IPS DF 19.7 (cell line): Measurements from ENCODE around the gene TNS3.
"Not testable (repeated sequence)": the region's sequence is repeated elsewhere in the genome, so short reads cannot be mapped to it uniquely, and the experiment has no call there.

Experiments
- DNase-seq: peaks from one replicate; pipeline ENCODE4 v3.0.0-alpha.2; 2013; ENCODE audit warnings: low read depth, low spot score

TNS3 gene

GRCh38 chr7:47284691-47285635 lies 296.9 kb downstream of the TNS3 start:
- no peak for DNase-seq

GRCh38 chr7:47283497-47284131 lies 298.3 kb downstream of the TNS3 start:
- no peak for DNase-seq

- DNase-seq = no peak
Measured at GRCh38 chr7:47282790-47283496, 299.0 kb downstream of the TNS3 start.

- no peak for DNase-seq
Measured at GRCh38 chr7:47281966-47282643, 299.8 kb downstream of the TNS3 start.

GRCh38 chr7:47281161-47281560 lies 300.8 kb downstream of the TNS3 start:
- DNase-seq = no peak

GRCh38 chr7:47280114-47280513 lies 301.8 kb downstream of the TNS3 start:
- DNase-seq = no peak

GRCh38 chr7:47278043-47278442 lies 303.9 kb downstream of the TNS3 start:
- DNase-seq = no peak

GRCh38 chr7:47277321-47277781 lies 304.6 kb downstream of the TNS3 start:
- no peak for DNase-seq

- DNase-seq = no peak
Measured at GRCh38 chr7:47273974-47274766, 307.7 kb downstream of the TNS3 start.

GRCh38 chr7:47273088-47273487 lies 308.8 kb downstream of the TNS3 start:
- DNase-seq = no peak

- no peak for DNase-seq
Measured at GRCh38 chr7:47271749-47272148, 310.2 kb downstream of the TNS3 start.

GRCh38 chr7:47268851-47269836 lies 312.8 kb downstream of the TNS3 start:
- DNase-seq = no peak

GRCh38 chr7:47267346-47267745 lies 314.6 kb downstream of the TNS3 start:
- no peak for DNase-seq

GRCh38 chr7:47266799-47267198 lies 315.1 kb downstream of the TNS3 start:
- no peak for DNase-seq

- DNase-seq = no peak
Measured at GRCh38 chr7:47266131-47266706, 315.7 kb downstream of the TNS3 start.

- no peak for DNase-seq
Measured at GRCh38 chr7:47265621-47266020, 316.3 kb downstream of the TNS3 start.

GRCh38 chr7:47264021-47264651 lies 317.8 kb downstream of the TNS3 start:
- DNase-seq = no peak

- no peak for DNase-seq
Measured at GRCh38 chr7:47262881-47263280, 319.0 kb downstream of the TNS3 start.

- DNase-seq = not testable (repeated sequence)
Measured at GRCh38 chr7:47262160-47262559, 319.8 kb downstream of the TNS3 start.
